HCT116 (cell line): ENCODE data around the gene UGT1A9. TPM values are rescaled to one million over a fixed set of nuclear protein-coding genes. Genes with fewer than 3 reads are reported as not detected.

Experiments used
- ATAC-seq: fragments of 200-7000 bp; cut with Tn5 transposase; 2 replicates; pipeline ENCODE4 v1.9.1; 2020; ENCODE audit warnings: mild to moderate bottlenecking, moderate library complexity
- BruUV-seq: library from RNA; stranded (reverse); fragments of 400-500 nt; replicated peaks from 2 replicates; lab custom pipeline; 2021; lab: Mats Ljungman, UMichigan
- CTCF ChIA-PET: fragments of 300-600 bp; sonication (Branson Sonifier 250); formaldehyde crosslinking; loops from one replicate; lab custom pipeline; 2021; ENCODE audit warnings: antibody characterized with exemption; lab: Charles Lee
- POLR2A ChIA-PET: fragments of 300-600, 350-600 bp; sonication (Branson Sonifier 250); formaldehyde crosslinking; loops from one replicate; lab custom pipeline; 2021; ENCODE audit warnings: antibody characterized with exemption; lab: Charles Lee
- RAD21 ChIA-PET, 2 experiments: fragments of 300-600 bp; sonication (Branson Sonifier 250); formaldehyde crosslinking; loops; one replicate each; lab custom pipeline; 2023; ENCODE audit warnings: low total read pairs in 2 of 2; ENCODE audit not compliant: uncharacterized antibody in 2 of 2, unreplicated experiment in 2 of 2, low non-redundant PET in 1 of 2; lab: Charles Lee
- DNase-seq: peaks from one replicate; pipeline ENCODE4 v3.0.0-alpha.2; 2010; ENCODE audit warnings: low read depth, low spot score
- H2AFZ ChIP-seq: fragments of 200-600 bp; shearing (Covaris generic), sonication (generic); 2 replicates; pipeline ENCODE4 v1.6.1; 2017; ENCODE audit warnings: low read depth, mixed run types, mixed read lengths, antibody characterized with exemption, low read length; ENCODE audit not compliant: poor library complexity, severe bottlenecking
- H3K27ac ChIP-seq: 2 replicates; pipeline ENCODE4 v1.5.1; 2012; ENCODE audit warnings: low read depth, low read length
- H3K27me3 ChIP-seq: fragments of 200-600 bp; sonication (generic); 2 replicates; pipeline ENCODE4 v1.6.1; 2016; ENCODE audit warnings: mixed run types, low read length, mixed read lengths; ENCODE audit not compliant: insufficient read depth
- H3K36me3 ChIP-seq, 2 experiments: fragments of 200-500 bp in 1 of 2; fragments of 200-600 bp in 1 of 2; sonication (Bioruptor generic) in 1 of 2; sonication (generic) in 1 of 2; 2 replicates each; pipeline versions ENCODE4 v1.5.1 to v1.6.1; 2014 to 2016; ENCODE audit warnings: low read length in 2 of 2, inconsistent platforms in 1 of 2, mixed read lengths in 1 of 2, mixed run types in 1 of 2; ENCODE audit not compliant: insufficient read depth in 2 of 2, control insufficient read depth in 1 of 2
- H3K4me1 ChIP-seq, 2 experiments: fragments of 200-600 bp in 1 of 2; sonication (generic) in 1 of 2; 2 replicates each; pipeline versions ENCODE4 v1.5.1 to v1.6.1; 2012 to 2017; ENCODE audit warnings: low read length in 2 of 2, inconsistent platforms in 1 of 2, mild to moderate bottlenecking in 1 of 2, mixed read lengths in 1 of 2, mixed run types in 1 of 2, moderate library complexity in 1 of 2; ENCODE audit not compliant: insufficient read depth in 2 of 2, control insufficient read depth in 1 of 2
- H3K4me2 ChIP-seq: fragments of 200-600 bp; sonication (generic); 2 replicates; pipeline ENCODE4 v1.6.1; 2017; ENCODE audit warnings: mixed run types, low read length, mixed read lengths
- H3K4me3 ChIP-seq, 2 experiments: fragments of 200-600 bp in 1 of 2; sonication (generic) in 1 of 2; replicated peaks in 1 of 2; 2 replicates each; pipeline ENCODE4 v1.5.1; 2011 to 2016; ENCODE audit warnings: low read length in 2 of 2, control low read depth in 1 of 2, low read depth in 1 of 2, mild to moderate bottlenecking in 1 of 2, mixed read lengths in 1 of 2, mixed run types in 1 of 2
- H3K79me2 ChIP-seq: fragments of 200-600 bp; sonication (generic); 2 replicates; pipeline ENCODE4 v1.6.1; 2017; ENCODE audit warnings: mild to moderate bottlenecking, mixed run types, low read length, moderate library complexity, mixed read lengths; ENCODE audit not compliant: insufficient read depth
- H3K9ac ChIP-seq: fragments of 200-600 bp; sonication (generic); 2 replicates; pipeline ENCODE4 v1.6.1; 2016; ENCODE audit warnings: low read length, mixed read lengths
- H3K9me2 ChIP-seq: fragments of 200-600 bp; sonication (generic), shearing (Covaris generic); 2 replicates; pipeline ENCODE4 v1.6.1; 2017; ENCODE audit warnings: mixed run types, mild to moderate bottlenecking, moderate library complexity; ENCODE audit not compliant: insufficient read depth
- H3K9me3 ChIP-seq, 2 experiments: fragments of 200-500 bp in 1 of 2; fragments of 200-600 bp in 1 of 2; sonication (Bioruptor generic) in 1 of 2; sonication (generic) in 1 of 2; 2 replicates each; pipeline ENCODE4 v1.6.1; 2014 to 2017; ENCODE audit warnings: low read length in 2 of 2, mixed read lengths in 2 of 2, inconsistent platforms in 1 of 2, low read depth in 1 of 2, mild to moderate bottlenecking in 1 of 2, mixed run types in 1 of 2, moderate library complexity in 1 of 2; ENCODE audit not compliant: control insufficient read depth in 1 of 2, insufficient read depth in 1 of 2
- H4K20me1 ChIP-seq: fragments of 200-600 bp; sonication (generic), shearing (Covaris generic); 2 replicates; pipeline ENCODE4 v1.6.1; 2017; ENCODE audit warnings: mixed run types, mild to moderate bottlenecking, moderate library complexity; ENCODE audit not compliant: insufficient read depth
- CTCF ChIP-seq, 3 experiments: fragments of 200-600 bp in 1 of 3; sonication (generic) in 1 of 3; IDR thresholded peaks in 2 of 3; conservative IDR thresholded peaks in 1 of 3; 2 replicates each; pipeline ENCODE4 v1.5.1; 2012 to 2017; ENCODE audit warnings: low read depth in 2 of 3, low read length in 2 of 3, antibody characterized with exemption in 1 of 3, borderline replicate concordance in 1 of 3, control low read depth in 1 of 3, mild to moderate bottlenecking in 1 of 3, mixed read lengths in 1 of 3, mixed run types in 1 of 3, moderate library complexity in 1 of 3; ENCODE audit not compliant: insufficient read depth in 1 of 3
- RAD21 ChIP-seq: IDR thresholded peaks from 2 replicates; pipeline ENCODE4 v1.6.1; 2012; ENCODE audit warnings: low read depth, mild to moderate bottlenecking
- intact Hi-C: fragments of 100-400 bp; cut with micrococcal nuclease; formaldehyde crosslinking; loops from 2 replicates; pipeline ENCODE4 v1.10.0; 2022
- total RNA-seq: library from RNA; stranded (reverse); gene quantifications from one replicate; pipeline ENCODE4 v1.2.1, GENCODE V29; 2021; ENCODE audit not compliant: unreplicated experiment
- TF ChIP-seq, protein P1 (sequence below): IDR thresholded peaks from 2 replicates; pipeline ENCODE4 v1.6.1; 2012
- TF ChIP-seq, protein P2 (sequence below): IDR thresholded peaks from 2 replicates; pipeline ENCODE4 v1.6.1; 2011; ENCODE audit warnings: mild to moderate bottlenecking, low read length, moderate library complexity; ENCODE audit not compliant: insufficient replicate concordance; ENCODE audit errors: extremely low read depth

The UGT1A9 gene
- total RNA-seq, 1 experiment from 2014 or later, result not detected

GRCh38 chr2:233673896-233674295, 2.2 kb downstream of the UGT1A9 start:
- Histone ChIP-seq H3K9me2 (no peaks in the 10 kb centered on the region), H2AFZ (peak overlapping the region; percentile 72), H3K27me3 (peaks cover 6% of the 10 kb centered on the region; the same call in 1 of the 2 replicates), H3K4me2 (no peak overlapping the region), H3K4me1 (no peaks in the 10 kb centered on the region), H3K9me3 (no peaks in the 10 kb centered on the region), H3K9ac (no peak overlapping the region), H3K79me2 (no peaks in the 10 kb centered on the region), H3K4me3 (no peak overlapping the region), H3K27ac (no peak overlapping the region), H4K20me1 (no peaks in the 10 kb centered on the region), H3K36me3 (no peaks in the 10 kb centered on the region)
- BruUV-seq, result no TSS peak
- ATAC-seq (no peak), DNase-seq (no peak)
- TF ChIP-seq, protein P1, sequence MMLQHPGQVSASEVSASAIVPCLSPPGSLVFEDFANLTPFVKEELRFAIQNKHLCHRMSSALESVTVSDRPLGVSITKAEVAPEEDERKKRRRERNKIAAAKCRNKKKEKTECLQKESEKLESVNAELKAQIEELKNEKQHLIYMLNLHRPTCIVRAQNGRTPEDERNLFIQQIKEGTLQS, result no peak
- ChIA-PET CTCF (no interaction called here), POLR2A (no interaction called here), RAD21 (no interaction called here)
- intact Hi-C loops, result no loop called here

- POLR2A ChIA-PET, result no interaction called here
These were observed 2.6 kb downstream of the UGT1A9 start for GRCh38 chr2:233674314-233674713.

More at GRCh38 chr2:233674314-233674713, 2.6 kb downstream of the UGT1A9 start:
- H3K9me3 ChIP-seq, result no peaks in the 10 kb centered on the region
- RAD21 ChIA-PET, result no interaction called here
- no peaks in the 10 kb centered on the region for H3K36me3 ChIP-seq
- CTCF ChIA-PET, result no interaction called here
- DNase-seq (no peak), ATAC-seq (peak; percentile 38; the same call in 1 of the 2 replicates)
- H3K27me3 ChIP-seq, result peaks cover 9% of the 10 kb centered on the region; the same call in 1 of the 2 replicates
- no peak overlapping the region for H3K9ac ChIP-seq
- BruUV-seq, result no TSS peak
- H3K4me1 ChIP-seq, result no peaks in the 10 kb centered on the region
- intact Hi-C loops, result no loop called here
- no peak overlapping the region for H3K27ac ChIP-seq
- no peaks in the 10 kb centered on the region for H3K9me2 ChIP-seq
- TF ChIP-seq, protein P2, sequence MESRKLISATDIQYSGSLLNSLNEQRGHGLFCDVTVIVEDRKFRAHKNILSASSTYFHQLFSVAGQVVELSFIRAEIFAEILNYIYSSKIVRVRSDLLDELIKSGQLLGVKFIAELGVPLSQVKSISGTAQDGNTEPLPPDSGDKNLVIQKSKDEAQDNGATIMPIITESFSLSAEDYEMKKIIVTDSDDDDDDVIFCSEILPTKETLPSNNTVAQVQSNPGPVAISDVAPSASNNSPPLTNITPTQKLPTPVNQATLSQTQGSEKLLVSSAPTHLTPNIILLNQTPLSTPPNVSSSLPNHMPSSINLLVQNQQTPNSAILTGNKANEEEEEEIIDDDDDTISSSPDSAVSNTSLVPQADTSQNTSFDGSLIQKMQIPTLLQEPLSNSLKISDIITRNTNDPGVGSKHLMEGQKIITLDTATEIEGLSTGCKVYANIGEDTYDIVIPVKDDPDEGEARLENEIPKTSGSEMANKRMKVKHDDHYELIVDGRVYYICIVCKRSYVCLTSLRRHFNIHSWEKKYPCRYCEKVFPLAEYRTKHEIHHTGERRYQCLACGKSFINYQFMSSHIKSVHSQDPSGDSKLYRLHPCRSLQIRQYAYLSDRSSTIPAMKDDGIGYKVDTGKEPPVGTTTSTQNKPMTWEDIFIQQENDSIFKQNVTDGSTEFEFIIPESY, result no peak
- TF ChIP-seq RAD21 (peak; percentile 31; the same call in 1 of the 2 replicates), CTCF (IDR thresholded peaks at IDR 0.05 in 2 of 3, conservative IDR thresholded peaks at IDR 0.05 in 1 of 3; ENCODE audit: borderline replicate concordance in 1 of 3, insufficient read depth in 1 of 3, low read depth in 2 of 3, low read length in 2 of 3) (peak in 2 of 3 experiments; percentile 6 to 33; a peak in 1 of 6 replicates)
- H4K20me1 ChIP-seq, result no peaks in the 10 kb centered on the region
- no peaks in the 10 kb centered on the region for H3K79me2 ChIP-seq
- H3K4me3 ChIP-seq, result no peak overlapping the region
- H3K4me2 ChIP-seq, result no peak overlapping the region
- H2AFZ ChIP-seq, result no peak overlapping the region
